COLO668 (cell line): Measurements from ENCODE around the gene RTN4.

Source experiments
- DNase-seq: peaks from one replicate; lab custom pipeline; 2025; ENCODE audit not compliant: unreplicated experiment; lab: John Stamatoyannopoulos, UW

RTN4 gene

DNA sequence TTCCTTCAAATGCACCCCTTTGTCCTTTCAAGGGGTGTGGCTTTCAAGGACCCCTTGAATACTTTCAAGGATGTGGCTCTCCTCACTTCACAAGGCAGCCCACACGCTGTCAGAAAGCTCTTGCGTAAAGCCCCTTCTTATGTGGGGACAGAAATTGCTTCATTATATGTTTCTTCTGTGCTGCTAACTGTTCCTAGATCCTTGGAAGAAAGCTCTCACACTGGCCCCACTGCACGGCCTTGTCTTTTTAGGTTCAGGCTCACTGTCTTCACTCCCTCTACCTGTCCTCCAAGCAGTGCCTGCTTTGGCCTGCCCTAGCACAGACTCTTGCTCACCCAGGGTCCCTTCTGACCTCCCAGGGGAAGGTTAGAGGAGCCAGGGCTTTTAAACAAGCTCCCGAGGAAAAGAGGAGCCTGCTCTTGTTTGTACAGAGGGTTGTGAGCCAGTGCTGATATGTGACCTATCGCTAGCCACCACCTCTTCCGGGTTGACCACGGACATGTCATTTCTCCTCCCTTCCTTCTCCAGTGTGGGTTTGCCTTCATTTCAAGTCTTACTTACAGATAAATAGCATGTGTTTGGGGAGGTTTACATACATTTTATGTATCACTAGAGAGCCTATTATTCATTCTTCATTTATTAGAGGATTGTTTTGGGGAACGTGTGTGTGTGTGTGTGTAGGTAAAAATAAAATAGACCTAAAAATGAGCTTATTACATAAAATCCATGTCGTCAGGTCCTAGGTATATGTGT is 94.7 kb downstream of the RTN4 start:
- peak; percentile 25 for DNase-seq

DNA sequence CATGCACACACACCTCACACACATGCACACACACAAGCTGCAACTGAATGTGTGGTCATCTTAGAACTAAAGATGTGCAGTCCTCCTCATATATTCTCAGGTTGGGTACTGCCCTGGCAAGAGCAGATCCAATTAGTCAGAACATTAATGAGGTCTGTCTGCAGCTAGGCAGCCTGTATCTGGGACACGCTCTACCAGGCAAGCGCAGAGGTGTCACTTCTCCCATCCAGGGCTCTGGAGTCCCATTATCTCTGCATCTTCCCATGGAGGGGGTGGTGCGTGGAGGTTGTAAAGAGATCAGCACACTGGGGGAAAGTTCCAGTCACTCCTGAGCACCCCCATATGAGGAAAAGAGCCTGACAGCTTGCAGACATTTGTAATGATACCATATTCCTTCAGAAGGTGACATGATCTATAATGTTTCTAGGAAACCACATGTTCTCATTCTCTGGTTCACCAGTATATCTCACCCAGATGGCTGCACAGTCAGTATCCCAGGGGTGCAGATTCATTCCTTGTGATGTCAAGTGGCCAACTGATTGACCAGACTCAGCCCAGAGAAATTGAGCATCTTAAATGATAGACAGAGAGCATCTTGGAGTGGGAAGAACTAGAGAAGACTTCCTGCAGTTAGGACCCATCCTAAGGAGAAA is 95.4 kb downstream of the RTN4 start:
- no peak for DNase-seq

GRCh38 chr2:54954158-54954557 is 96.1 kb downstream of the RTN4 start:
- DNase-seq, result no peak

- DNase-seq, result no peak
Observed at GRCh38 chr2:54952978-54953456, 97.2 kb downstream of the RTN4 start.

DNA sequence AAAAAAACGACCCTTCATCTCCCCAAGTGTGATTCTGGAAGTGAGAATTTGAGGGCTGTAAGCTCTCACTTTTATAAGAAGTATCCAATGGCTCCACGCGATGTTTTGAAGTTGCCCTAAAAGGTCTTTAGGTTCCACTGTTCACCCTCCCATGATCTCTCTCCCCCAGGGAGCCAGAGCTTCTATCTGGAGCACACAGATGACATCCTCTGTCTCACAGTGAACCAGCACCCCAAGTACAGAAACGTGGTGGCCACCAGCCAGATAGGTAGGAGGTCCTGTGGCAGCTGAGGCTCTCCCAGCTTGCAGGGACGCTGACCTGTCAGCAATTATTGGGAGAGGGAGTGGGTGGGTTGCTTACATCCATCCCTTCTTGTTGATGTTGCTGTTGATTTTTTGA is 97.8 kb downstream of the RTN4 start:
- no peak for DNase-seq

GRCh38 chr2:54950811-54951210 is 99.4 kb downstream of the RTN4 start:
- no peak for DNase-seq

DNA sequence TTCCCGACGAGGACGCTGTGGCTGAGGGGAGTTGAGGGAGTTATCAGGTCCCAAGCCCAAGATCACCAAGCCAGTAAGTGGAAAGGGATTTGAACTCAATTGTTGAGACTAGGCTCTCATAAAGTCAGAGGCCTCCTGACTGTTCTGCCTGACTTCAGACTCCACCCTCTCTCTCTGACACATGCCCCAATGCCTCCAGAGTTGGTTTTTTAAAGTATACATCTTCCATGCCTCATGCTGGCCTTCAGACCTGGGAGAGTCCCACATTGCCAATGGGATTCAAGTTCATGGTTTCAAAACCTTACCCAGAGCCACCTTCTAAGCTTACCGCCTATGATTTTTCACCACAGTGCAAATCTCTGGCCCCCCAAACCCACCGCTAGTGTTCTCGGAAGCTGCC is 100.8 kb downstream of the RTN4 start:
- no peak for DNase-seq

DNA sequence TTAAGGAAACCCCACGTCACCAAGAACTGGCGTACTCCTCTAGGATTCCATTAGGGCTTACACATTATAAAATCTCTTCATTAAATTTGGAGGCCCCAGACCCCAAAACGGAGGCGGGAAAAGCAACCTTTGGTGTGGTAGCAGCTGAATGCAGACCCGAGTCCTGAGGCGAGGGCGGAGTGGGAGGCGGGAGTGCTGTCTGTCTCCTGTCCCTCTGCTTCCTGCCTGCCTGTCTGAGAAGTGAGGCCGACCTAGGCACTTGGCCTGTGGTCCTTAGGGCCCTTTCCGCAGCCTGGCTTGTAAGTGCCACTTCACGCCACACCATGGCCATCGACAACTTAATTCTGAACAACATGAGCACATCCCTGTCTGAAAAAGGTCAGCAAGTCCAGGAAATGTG is 102.1 kb downstream of the RTN4 start:
- no peak for DNase-seq

GRCh38 chr2:54947646-54948045 is 102.6 kb downstream of the RTN4 start:
- no peak for DNase-seq

DNA sequence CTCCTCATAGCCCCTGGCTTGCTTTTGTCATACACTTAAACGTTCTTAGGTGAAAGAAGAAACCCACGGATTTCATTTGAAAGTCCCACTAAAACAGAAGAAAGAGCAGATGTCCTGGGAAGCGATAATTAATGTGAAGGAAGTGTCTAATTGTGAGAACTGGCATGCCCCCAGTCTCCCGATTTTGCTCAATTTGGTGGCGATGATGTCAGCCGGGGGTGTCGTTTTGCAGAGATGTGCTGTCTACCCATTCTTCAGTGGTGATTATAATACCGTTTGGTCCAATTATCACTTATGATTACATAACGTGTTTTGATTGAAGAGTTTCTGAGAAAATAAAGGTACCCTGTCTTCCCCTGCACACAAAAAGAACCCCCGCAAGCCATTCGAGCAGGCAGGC is 103.1 kb downstream of the RTN4 start:
- no peak for DNase-seq

GRCh38 chr2:54946220-54946805 is 103.9 kb downstream of the RTN4 start:
- DNase-seq, result no peak

DNA sequence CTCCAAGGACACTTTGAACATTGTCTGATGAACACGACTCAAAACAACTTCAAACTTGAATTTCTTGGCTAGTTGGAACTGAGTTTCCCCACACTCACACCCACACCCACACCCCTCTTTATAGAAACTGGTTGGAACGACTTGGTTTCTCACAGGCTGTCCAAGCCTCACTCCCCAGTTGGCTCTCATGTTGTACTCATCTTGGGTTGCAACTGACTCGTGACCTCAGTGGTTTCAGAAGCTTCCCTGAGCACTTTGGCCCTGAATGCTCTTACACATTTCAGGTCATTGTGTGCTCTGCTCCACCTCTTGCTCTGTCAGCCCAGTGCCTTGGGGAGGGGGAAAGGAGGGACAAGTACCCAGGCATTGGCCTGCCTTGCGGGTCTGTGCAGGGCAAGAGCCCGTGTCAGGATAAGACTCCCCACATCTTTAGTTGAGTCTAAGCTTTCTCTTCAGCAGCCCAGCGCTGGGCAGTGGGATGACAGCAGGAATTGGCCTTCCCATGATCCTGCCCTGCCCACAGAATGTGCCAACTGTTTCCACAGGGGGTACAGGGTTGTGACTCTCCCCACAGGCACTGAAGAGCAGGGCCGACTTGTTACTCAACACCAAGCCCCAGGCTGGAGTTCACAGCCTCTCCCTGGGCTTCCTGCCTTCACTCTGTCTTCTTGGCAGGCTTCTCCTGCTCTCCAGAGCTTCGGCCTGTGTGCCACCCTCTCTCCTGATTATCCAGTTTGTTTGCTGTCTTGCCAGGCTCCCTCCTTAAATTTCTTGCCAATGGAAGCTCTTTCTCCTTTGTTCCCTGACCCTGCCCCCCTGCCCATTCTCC is 104.6 kb downstream of the RTN4 start:
- DNase-seq, result no peak

- DNase-seq, result no peak
Observed at GRCh38 chr2:54944724-54945326, 105.4 kb downstream of the RTN4 start.

GRCh38 chr2:54942373-54942772 is 107.9 kb downstream of the RTN4 start:
- no peak for DNase-seq

DNA sequence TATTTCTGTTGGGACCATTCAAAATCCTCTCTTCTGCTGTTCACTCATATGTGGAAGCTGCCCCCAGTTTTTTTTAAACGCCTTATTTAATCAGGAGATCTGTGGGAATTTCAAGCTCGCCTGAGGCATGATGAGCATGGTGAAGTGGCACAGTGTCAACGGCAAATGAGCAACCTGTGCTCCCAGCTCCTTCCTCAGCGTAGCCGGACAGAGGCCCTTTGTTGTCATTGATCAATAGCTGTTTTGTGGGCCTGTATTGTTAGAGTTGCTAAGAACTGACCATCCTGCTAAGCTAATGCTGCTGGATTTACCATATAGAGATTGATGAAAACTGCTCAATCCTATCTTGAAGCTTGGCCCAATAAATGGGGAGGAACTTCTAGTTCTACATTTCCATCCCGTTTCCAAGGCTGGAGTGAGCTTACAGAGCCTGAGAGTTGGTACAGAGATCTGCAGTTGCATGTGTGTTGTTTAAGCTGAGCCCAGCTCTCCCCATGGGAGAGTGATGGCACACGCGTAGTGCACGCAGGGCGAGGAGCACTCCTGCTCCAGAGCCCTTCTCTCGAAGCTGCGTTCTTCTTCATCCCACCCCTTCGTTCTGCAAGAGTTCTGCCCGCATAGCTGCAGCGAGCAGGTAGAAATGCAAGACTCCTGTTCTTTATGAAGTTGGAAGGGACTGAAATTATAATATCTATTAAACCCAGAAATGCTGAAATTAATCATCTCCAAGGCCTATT is 108.8 kb downstream of the RTN4 start:
- DNase-seq, result no peak

DNA sequence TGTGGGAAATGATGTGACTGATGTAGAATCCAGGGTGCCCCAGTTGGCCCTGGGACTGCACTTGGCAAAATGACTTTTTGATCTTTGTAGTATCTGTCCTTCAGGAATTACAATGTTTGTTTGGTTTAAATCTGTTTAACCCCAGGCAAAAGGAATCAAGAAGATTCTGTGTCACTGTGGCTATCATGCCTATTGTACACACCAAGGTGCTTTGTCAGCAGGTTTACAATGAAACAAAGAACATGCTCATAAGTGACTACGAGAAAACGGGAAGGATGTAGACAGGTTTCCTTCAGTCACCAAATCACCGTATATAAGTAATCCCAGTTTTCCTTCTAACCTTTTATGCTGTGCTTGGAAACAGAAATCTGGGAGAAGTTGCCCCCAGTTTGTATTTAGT is 109.5 kb downstream of the RTN4 start:
- no peak for DNase-seq

- DNase-seq, result no peak
Observed at GRCh38 chr2:54939446-54940118, 110.7 kb downstream of the RTN4 start.

GRCh38 chr2:54936766-54937165 is 113.5 kb downstream of the RTN4 start:
- DNase-seq, result no peak

- no peak for DNase-seq
Observed at GRCh38 chr2:54935389-54935788, 114.9 kb downstream of the RTN4 start.

GRCh38 chr2:54931473-54931872 is 118.8 kb downstream of the RTN4 start:
- DNase-seq, result no peak
